ENCODE results near the gene TSPAN9. TPM values are rescaled to one million over a fixed set of nuclear protein-coding genes. Genes with fewer than 3 reads are reported as not detected.

TSPAN9 gene
- total and polyA plus RNA-seq, 9 of the 15 experiments (the other 6 are each of a cell fraction or from before 2014, with no cell fraction given), result 0.23 to 2.1 (median 0.60) TPM; not detected in 2

DNA sequence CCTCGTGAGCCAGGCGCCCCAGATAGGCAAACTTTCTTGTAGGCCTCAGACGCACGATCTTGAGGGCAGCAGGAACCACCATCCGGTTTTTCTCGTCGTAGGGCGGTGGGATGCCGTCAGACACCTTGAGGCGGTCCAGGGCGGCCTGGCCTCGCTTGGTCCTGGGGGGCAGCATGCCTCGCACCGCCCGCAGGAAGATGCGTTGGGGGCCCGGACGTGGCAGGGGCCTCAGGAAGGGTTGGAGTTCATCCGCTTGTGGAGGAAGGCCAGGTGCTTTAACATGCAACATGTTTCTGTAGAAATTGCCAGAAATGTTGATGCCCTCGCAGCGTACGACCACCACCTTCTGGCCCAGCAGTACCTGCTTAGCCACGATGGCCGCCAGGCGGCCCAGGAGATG, 5.5 kb upstream of the TSPAN9 start:
- CTCF ChIA-PET (ENCODE audit: low intra/inter-chr PET ratio), result no interaction called here
- no peaks in the 10 kb centered on the region for H3K9me3 ChIP-seq (replicated peaks; ENCODE audit: control insufficient read depth, insufficient read depth, low read depth, low read length)
- no peak overlapping the region for H3K4me3 ChIP-seq
- no peaks in the 10 kb centered on the region; the same call in 1 of the 2 replicates for H4K20me1 ChIP-seq (replicated peaks; ENCODE audit: control insufficient read depth, insufficient read depth, low read length)
- H3K9me1 ChIP-seq (ENCODE audit: control insufficient read depth, insufficient read depth, low read length), result no peaks in the 10 kb centered on the region
- 21% methylated on average over 12 of the region's 25 CpGs for whole genome bisulfite sequencing (ENCODE audit: insufficient coverage, low coverage, missing lambda C conversion rate)
- DNase-seq (ENCODE audit: extremely low read depth in 1 of 4, low spot score in 3 of 4), result no peak
- no peak for ATAC-seq
- in situ Hi-C loops (cut with MboI) (no loop called here), intact Hi-C loops (cut with micrococcal nuclease) (loop anchor here (2.0 to 10.0 kb wide), 2 partner anchors 131 to 203 kb away; no protein-coding TSS in a partner anchor)
- FAIRE-seq, result no peak
- H3K27ac ChIP-seq (ENCODE audit: extremely low read depth, low read depth, low read length), result no peak overlapping the region
- H3K36me3 ChIP-seq (ENCODE audit: control insufficient read depth, insufficient read depth, low read length), result no peaks in the 10 kb centered on the region
- peaks cover 2 to 9% of the 10 kb centered on the region in 2 experiments; a peak in 3 of 5 replicates for H3K4me1 ChIP-seq (replicated peaks in 1 of 2; ENCODE audit: control insufficient read depth in 2 of 2, insufficient read depth in 2 of 2, low read length in 2 of 2)
- POLR2A ChIA-PET, result no interaction called here
- no peak overlapping the region for H3K4me2 ChIP-seq (ENCODE audit: insufficient read depth, low read length)
- BruUV-seq (replicated peaks), result no TSS peak
- no peaks in the 10 kb centered on the region for H3K79me2 ChIP-seq (ENCODE audit: control insufficient read depth, insufficient read depth, low read length)
- H3K27me3 ChIP-seq (ENCODE audit: control insufficient read depth in 2 of 2, insufficient read depth in 2 of 2, low read length in 2 of 2), result peaks cover 4 to 5% of the 10 kb centered on the region in 2 experiments
- H3K9ac ChIP-seq (ENCODE audit: insufficient read depth in 1 of 2, low read depth in 2 of 2, low read length in 2 of 2), result no peak overlapping the region
- H2AFZ ChIP-seq (ENCODE audit: low read depth, low read length), result no peak overlapping the region
- TF ChIP-seq STAT5B (CRISPR knock-in tag; IDR thresholded peaks at IDR 0.05), result no peak
- TF ChIP-seq RBFOX2 (IDR thresholded peaks at IDR 0.05; ENCODE audit: low read depth, low read length), result no peak
- TF ChIP-seq, protein P1, sequence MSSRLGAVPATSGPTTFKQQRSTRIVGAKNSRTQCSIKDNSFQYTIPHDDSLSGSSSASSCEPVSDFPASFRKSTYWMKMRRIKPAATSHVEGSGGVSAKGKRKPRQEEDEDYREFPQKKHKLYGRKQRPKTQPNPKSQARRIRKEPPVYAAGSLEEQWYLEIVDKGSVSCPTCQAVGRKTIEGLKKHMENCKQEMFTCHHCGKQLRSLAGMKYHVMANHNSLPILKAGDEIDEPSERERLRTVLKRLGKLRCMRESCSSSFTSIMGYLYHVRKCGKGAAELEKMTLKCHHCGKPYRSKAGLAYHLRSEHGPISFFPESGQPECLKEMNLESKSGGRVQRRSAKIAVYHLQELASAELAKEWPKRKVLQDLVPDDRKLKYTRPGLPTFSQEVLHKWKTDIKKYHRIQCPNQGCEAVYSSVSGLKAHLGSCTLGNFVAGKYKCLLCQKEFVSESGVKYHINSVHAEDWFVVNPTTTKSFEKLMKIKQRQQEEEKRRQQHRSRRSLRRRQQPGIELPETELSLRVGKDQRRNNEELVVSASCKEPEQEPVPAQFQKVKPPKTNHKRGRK (tag; IDR thresholded peaks at IDR 0.05), result no peak
- TF ChIP-seq, protein P2, sequence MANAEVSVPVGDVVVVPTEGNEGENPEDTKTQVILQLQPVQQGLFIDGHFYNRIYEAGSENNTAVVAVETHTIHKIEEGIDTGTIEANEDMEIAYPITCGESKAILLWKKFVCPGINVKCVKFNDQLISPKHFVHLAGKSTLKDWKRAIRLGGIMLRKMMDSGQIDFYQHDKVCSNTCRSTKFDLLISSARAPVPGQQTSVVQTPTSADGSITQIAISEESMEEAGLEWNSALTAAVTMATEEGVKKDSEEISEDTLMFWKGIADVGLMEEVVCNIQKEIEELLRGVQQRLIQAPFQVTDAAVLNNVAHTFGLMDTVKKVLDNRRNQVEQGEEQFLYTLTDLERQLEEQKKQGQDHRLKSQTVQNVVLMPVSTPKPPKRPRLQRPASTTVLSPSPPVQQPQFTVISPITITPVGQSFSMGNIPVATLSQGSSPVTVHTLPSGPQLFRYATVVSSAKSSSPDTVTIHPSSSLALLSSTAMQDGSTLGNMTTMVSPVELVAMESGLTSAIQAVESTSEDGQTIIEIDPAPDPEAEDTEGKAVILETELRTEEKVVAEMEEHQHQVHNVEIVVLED (CRISPR knock-in tag; IDR thresholded peaks at IDR 0.05), result no peak
- no peak for TF ChIP-seq EZH2 (IDR thresholded peaks at IDR 0.05; ENCODE audit: borderline replicate concordance, low read depth, low read length)
- TF ChIP-seq ELF4 (CRISPR knock-in tag; IDR thresholded peaks at IDR 0.05), result no peak
- no peak for TF ChIP-seq NBN (IDR thresholded peaks at IDR 0.05; ENCODE audit: low read depth)
- no peak for TF ChIP-seq KAT8 (IDR thresholded peaks at IDR 0.05; ENCODE audit: low read depth)
- TF ChIP-seq XRCC5 (IDR thresholded peaks at IDR 0.05; ENCODE audit: low read depth, low read length), result no peak
- no peak for TF ChIP-seq NRF1 (conservative IDR thresholded peaks at IDR 0.05 in 1 of 2, IDR thresholded peaks at IDR 0.05 in 1 of 2)
- TF ChIP-seq ILF3 (IDR thresholded peaks at IDR 0.05; ENCODE audit: borderline replicate concordance), result no peak
- no peak for TF ChIP-seq CTBP1 (IDR thresholded peaks at IDR 0.05; ENCODE audit: borderline replicate concordance)
- TF ChIP-seq NONO (IDR thresholded peaks at IDR 0.05; ENCODE audit: low read depth in 2 of 2, low read length in 1 of 2), result no peak
- TF ChIP-seq, protein P3, sequence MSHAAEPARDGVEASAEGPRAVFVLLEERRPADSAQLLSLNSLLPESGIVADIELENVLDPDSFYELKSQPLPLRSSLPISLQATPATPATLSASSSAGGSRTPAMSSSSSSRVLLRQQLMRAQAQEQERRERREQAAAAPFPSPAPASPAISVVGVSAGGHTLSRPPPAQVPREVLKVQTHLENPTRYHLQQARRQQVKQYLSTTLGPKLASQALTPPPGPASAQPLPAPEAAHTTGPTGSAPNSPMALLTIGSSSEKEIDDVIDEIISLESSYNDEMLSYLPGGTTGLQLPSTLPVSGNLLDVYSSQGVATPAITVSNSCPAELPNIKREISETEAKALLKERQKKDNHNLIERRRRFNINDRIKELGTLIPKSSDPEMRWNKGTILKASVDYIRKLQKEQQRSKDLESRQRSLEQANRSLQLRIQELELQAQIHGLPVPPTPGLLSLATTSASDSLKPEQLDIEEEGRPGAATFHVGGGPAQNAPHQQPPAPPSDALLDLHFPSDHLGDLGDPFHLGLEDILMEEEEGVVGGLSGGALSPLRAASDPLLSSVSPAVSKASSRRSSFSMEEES (CRISPR knock-in tag; IDR thresholded peaks at IDR 0.05), result no peak
- TF ChIP-seq, protein P4, sequence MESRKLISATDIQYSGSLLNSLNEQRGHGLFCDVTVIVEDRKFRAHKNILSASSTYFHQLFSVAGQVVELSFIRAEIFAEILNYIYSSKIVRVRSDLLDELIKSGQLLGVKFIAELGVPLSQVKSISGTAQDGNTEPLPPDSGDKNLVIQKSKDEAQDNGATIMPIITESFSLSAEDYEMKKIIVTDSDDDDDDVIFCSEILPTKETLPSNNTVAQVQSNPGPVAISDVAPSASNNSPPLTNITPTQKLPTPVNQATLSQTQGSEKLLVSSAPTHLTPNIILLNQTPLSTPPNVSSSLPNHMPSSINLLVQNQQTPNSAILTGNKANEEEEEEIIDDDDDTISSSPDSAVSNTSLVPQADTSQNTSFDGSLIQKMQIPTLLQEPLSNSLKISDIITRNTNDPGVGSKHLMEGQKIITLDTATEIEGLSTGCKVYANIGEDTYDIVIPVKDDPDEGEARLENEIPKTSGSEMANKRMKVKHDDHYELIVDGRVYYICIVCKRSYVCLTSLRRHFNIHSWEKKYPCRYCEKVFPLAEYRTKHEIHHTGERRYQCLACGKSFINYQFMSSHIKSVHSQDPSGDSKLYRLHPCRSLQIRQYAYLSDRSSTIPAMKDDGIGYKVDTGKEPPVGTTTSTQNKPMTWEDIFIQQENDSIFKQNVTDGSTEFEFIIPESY (CRISPR knock-in tag; IDR thresholded peaks at IDR 0.05), result no peak
- TF ChIP-seq, protein P5, sequence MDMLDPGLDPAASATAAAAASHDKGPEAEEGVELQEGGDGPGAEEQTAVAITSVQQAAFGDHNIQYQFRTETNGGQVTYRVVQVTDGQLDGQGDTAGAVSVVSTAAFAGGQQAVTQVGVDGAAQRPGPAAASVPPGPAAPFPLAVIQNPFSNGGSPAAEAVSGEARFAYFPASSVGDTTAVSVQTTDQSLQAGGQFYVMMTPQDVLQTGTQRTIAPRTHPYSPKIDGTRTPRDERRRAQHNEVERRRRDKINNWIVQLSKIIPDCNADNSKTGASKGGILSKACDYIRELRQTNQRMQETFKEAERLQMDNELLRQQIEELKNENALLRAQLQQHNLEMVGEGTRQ (CRISPR knock-in tag; IDR thresholded peaks at IDR 0.05), result no peak

Measured in K562 (cell line).